ENCODE measurements around the gene PITRM1. TPM values are rescaled to one million over a fixed set of nuclear protein-coding genes. Genes with fewer than 3 reads are reported as not detected.

Gene PITRM1
- total and polyA plus RNA-seq, 9 donors: 46.6 to 107 (median 73.7) TPM

DNA sequence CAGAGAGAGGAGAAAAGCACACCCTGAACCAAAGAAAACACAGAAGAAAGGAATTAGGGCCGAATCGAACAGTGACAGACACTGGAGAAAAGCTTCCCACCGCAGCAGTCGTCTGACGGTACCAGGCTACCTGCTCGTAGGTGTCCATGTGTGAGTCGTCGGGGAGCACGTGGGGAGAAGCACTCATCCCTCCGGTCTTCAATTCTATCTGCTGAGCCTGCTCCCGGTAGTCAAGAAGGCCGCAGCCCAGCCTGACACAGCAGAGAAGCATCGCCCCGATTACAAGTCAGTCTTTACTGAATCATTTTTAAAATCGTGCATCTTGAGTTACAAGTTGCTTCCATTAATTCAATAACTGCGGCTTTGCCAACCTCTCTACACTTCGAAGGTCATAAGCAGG, 24.5 kb downstream of the PITRM1 start:
- TF ChIP-seq CTCF (IDR thresholded peaks at IDR 0.05) (no peak), POLR2A (IDR thresholded peaks at IDR 0.05) (no peak), EP300 (IDR thresholded peaks at IDR 0.05) (no peak)
- no peaks in the 10 kb centered on the region for H3K9me3 ChIP-seq
- no peaks in the 10 kb centered on the region for H3K27me3 ChIP-seq
- H3K27ac ChIP-seq: no peak overlapping the region
- H3K4me3 ChIP-seq: no peak overlapping the region
- no peaks in the 10 kb centered on the region for H3K4me1 ChIP-seq (ENCODE audit: insufficient read depth)
- no peaks in the 10 kb centered on the region for H3K36me3 ChIP-seq
- intact Hi-C loops (cut with DNase I): no loop called here
- DNase-seq: no peak
- 84 to 91% (median 85%) methylated on average over 17 of the region's 17 CpGs for WGBS, 3 donors

DNA sequence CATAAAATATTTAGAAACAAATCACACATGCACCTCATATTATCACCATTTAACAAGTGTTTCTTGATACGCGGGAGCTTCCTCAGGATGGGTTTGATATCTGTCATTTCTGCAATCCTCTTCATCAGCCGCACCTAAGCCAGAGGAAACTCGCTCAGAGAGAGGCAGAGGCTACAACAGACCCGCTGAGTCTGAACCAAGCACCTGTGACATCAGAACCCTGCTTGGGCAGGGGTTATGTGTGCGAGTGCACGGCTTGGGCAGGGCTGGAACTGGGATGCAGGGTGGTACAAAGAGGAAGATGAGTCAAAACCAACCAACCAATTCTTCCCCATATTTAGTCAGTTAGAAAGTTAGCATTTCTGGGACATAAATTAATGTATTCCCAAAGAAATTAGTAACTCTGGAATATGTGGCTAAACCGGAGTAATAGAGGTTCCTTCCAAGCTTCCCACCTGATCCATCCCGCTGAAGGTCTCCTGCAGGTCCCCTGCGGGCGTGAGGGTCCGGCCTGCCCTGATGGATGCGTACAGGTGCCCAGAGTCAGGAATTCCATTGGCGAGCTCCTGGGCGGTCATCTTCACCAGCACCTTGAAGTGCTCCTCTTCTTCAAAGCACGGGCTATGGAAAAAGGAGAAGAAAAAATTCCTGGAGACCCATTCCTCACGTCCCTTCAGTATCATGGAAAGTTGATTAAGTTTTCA, 25.3 kb downstream of the PITRM1 start:
- no peak overlapping the region for H3K4me3 ChIP-seq
- DNase-seq: no peak
- H3K27ac ChIP-seq: no peak overlapping the region
- no peaks in the 10 kb centered on the region for H3K9me3 ChIP-seq
- H3K27me3 ChIP-seq: no peaks in the 10 kb centered on the region
- TF ChIP-seq CTCF (IDR thresholded peaks at IDR 0.05) (no peak), POLR2A (IDR thresholded peaks at IDR 0.05) (no peak), EP300 (IDR thresholded peaks at IDR 0.05) (no peak)
- no peaks in the 10 kb centered on the region for H3K36me3 ChIP-seq
- H3K4me1 ChIP-seq (ENCODE audit: insufficient read depth): no peaks in the 10 kb centered on the region
- WGBS, 3 donors: 88 to 95% (median 89%) methylated on average over 17 of the region's 17 CpGs
- intact Hi-C loops (cut with DNase I): no loop called here

GRCh38 chr10:3146289-3146688, 26.3 kb downstream of the PITRM1 start:
- no peaks in the 10 kb centered on the region for H3K9me3 ChIP-seq
- WGBS, 3 donors: 89 to 97% (median 90%) methylated on average over 8 of the region's 8 CpGs
- no peaks in the 10 kb centered on the region for H3K36me3 ChIP-seq
- H3K27ac ChIP-seq: no peak overlapping the region
- no peak overlapping the region for H3K4me3 ChIP-seq
- no peaks in the 10 kb centered on the region for H3K27me3 ChIP-seq
- TF ChIP-seq CTCF (IDR thresholded peaks at IDR 0.05): no peak
- TF ChIP-seq EP300 (IDR thresholded peaks at IDR 0.05): no peak
- no peak for TF ChIP-seq POLR2A (IDR thresholded peaks at IDR 0.05)
- intact Hi-C loops (cut with DNase I): no loop called here
- H3K4me1 ChIP-seq (ENCODE audit: insufficient read depth): no peaks in the 10 kb centered on the region
- no peak for DNase-seq

GRCh38 chr10:3145366-3145765, 27.2 kb downstream of the PITRM1 start:
- Histone ChIP-seq H3K4me3 (no peak overlapping the region), H3K27me3 (no peaks in the 10 kb centered on the region), H3K36me3 (no peaks in the 10 kb centered on the region), H3K9me3 (no peaks in the 10 kb centered on the region), H3K27ac (no peak overlapping the region), H3K4me1 (ENCODE audit: insufficient read depth) (no peaks in the 10 kb centered on the region)
- WGBS, 3 donors: 95 to 97% (median 96%) methylated on average over 18 of the region's 18 CpGs
- TF ChIP-seq POLR2A (IDR thresholded peaks at IDR 0.05) (no peak), CTCF (IDR thresholded peaks at IDR 0.05) (no peak), EP300 (IDR thresholded peaks at IDR 0.05) (no peak)
- no peak for DNase-seq
- intact Hi-C loops (cut with DNase I): no loop called here
